PC-3 (cell line): ENCODE data around the gene OR2J2.

Experiments used
- EZH2 ChIP-seq: fragments of 300-600 bp; sonication (generic); IDR thresholded peaks from one replicate; pipeline ENCODE4 v1.6.1; 2017; ENCODE audit warnings: antibody characterized with exemption, mild to moderate bottlenecking, low read length; ENCODE audit not compliant: unreplicated experiment
- EZH2phosphoT487 ChIP-seq: fragments of 300-600 bp; sonication (generic); IDR thresholded peaks from 2 replicates; pipeline ENCODE4 v1.6.1; 2018; ENCODE audit warnings: mild to moderate bottlenecking, antibody characterized with exemption, low read length, borderline replicate concordance

GRCh38 chr6:29216528-29216927 is 45.8 kb downstream of the OR2J2 start:
- no peak for TF ChIP-seq EZH2
- no peak for TF ChIP-seq EZH2phosphoT487
